ENCODE results near the gene ZNF425.
"Not testable (repeated sequence)": the region's sequence is repeated elsewhere in the genome, so short reads cannot be mapped to it uniquely, and the experiment has no call there.

Gene ZNF425

GRCh38 chr7:149130572-149131198 lies 4.6 kb upstream of the ZNF425 start:
- no peak for DNase-seq (ENCODE audit: low spot score)

- peak; percentile 44 for DNase-seq (ENCODE audit: low spot score)
Observed at GRCh38 chr7:149126662-149127266, 640 bp upstream of the ZNF425 start.

- peak; percentile 35 for DNase-seq (ENCODE audit: low spot score)
Observed at GRCh38 chr7:149125189-149125862, 798 bp downstream of the ZNF425 start.

- DNase-seq (ENCODE audit: low spot score) = no peak
Observed at GRCh38 chr7:149109969-149110368, 16.2 kb downstream of the ZNF425 start.

- DNase-seq (ENCODE audit: low spot score) = no peak
Observed at GRCh38 chr7:149104749-149105148, 21.4 kb downstream of the ZNF425 start.

- DNase-seq (ENCODE audit: low spot score) = no peak
Observed at GRCh38 chr7:149104214-149104613, 21.9 kb downstream of the ZNF425 start.

- DNase-seq (ENCODE audit: low spot score) = no peak
Observed at GRCh38 chr7:149103424-149103823, 22.7 kb downstream of the ZNF425 start.

GRCh38 chr7:149102666-149103065 lies 23.5 kb downstream of the ZNF425 start:
- DNase-seq (ENCODE audit: low spot score) = no peak

- no peak for DNase-seq (ENCODE audit: low spot score)
Observed at GRCh38 chr7:149100821-149101220, 25.3 kb downstream of the ZNF425 start.

- DNase-seq (ENCODE audit: low spot score) = no peak
Observed at GRCh38 chr7:149099058-149099457, 27.1 kb downstream of the ZNF425 start.

- no peak for DNase-seq (ENCODE audit: low spot score)
Observed at GRCh38 chr7:149097088-149097487, 29.0 kb downstream of the ZNF425 start.

GRCh38 chr7:149093228-149093627 lies 32.9 kb downstream of the ZNF425 start:
- no peak for DNase-seq (ENCODE audit: low spot score)

- DNase-seq (ENCODE audit: low spot score) = not testable (repeated sequence)
Observed at GRCh38 chr7:149092244-149092643, 33.9 kb downstream of the ZNF425 start.

GRCh38 chr7:149090397-149091195 lies 35.5 kb downstream of the ZNF425 start, which contains the start of gene ZNF786:
TSS of gene ZNF786 (minus strand) at chr7:149090718. CDS start at chr7:149090640, 78 bp downstream.
- DNase-seq (ENCODE audit: low spot score) = peak; percentile 96

- DNase-seq (ENCODE audit: low spot score) = no peak
Observed at GRCh38 chr7:149087376-149087775, 38.7 kb downstream of the ZNF425 start.

- DNase-seq (ENCODE audit: low spot score) = no peak
Observed at GRCh38 chr7:149085866-149086265, 40.3 kb downstream of the ZNF425 start.

- no peak for DNase-seq (ENCODE audit: low spot score)
Observed at GRCh38 chr7:149084407-149084806, 41.7 kb downstream of the ZNF425 start.

- no peak for DNase-seq (ENCODE audit: low spot score)
Observed at GRCh38 chr7:149081914-149082313, 44.2 kb downstream of the ZNF425 start.

- DNase-seq (ENCODE audit: low spot score) = no peak
Observed at GRCh38 chr7:149077594-149077993, 48.5 kb downstream of the ZNF425 start.

- no peak for DNase-seq (ENCODE audit: low spot score)
Observed at GRCh38 chr7:149075286-149075685, 50.8 kb downstream of the ZNF425 start.

GRCh38 chr7:149074116-149074885 lies 51.8 kb downstream of the ZNF425 start:
- DNase-seq (ENCODE audit: low spot score) = no peak

- DNase-seq (ENCODE audit: low spot score) = no peak
Observed at GRCh38 chr7:149072438-149072775, 53.7 kb downstream of the ZNF425 start.

Data from iPS-NIHi11 (cell line).